ENCODE results near the gene TBCE.

DNA sequence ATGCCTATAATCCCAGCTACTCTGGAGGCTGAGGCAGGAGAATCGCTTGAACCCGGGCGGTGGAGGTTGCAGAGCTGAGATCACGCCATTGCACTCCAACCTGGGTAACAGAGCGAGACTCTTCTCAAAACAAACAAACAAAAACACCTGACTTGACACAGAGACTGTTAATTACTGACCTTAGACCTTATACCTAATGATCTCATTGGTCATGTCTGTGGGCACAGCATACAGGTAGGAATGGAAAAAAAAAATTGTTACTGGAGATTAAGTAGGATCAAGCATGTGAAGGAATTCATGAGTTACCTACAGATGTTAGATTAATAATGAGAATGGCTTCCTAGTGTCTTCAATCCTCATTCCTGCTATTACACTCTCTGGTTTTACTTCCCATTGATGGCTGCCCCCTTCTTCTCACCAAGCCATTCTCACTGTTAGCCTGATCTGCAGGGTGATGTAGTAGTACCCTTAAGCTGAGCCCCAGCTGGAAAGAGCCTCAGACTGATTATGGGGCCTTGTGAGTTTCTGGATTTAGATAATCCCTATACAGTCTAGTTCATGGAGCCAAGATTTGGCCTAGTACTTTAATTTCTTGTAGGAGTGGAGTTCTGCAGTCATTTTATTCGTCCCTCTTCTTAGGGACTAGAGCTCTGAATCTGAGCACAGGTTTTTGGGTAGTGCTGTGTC, 8.8 kb downstream of the TBCE start:
- TF ChIP-seq, protein P1, sequence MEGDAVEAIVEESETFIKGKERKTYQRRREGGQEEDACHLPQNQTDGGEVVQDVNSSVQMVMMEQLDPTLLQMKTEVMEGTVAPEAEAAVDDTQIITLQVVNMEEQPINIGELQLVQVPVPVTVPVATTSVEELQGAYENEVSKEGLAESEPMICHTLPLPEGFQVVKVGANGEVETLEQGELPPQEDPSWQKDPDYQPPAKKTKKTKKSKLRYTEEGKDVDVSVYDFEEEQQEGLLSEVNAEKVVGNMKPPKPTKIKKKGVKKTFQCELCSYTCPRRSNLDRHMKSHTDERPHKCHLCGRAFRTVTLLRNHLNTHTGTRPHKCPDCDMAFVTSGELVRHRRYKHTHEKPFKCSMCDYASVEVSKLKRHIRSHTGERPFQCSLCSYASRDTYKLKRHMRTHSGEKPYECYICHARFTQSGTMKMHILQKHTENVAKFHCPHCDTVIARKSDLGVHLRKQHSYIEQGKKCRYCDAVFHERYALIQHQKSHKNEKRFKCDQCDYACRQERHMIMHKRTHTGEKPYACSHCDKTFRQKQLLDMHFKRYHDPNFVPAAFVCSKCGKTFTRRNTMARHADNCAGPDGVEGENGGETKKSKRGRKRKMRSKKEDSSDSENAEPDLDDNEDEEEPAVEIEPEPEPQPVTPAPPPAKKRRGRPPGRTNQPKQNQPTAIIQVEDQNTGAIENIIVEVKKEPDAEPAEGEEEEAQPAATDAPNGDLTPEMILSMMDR (IDR thresholded peaks at IDR 0.05 in 4 of 5, conservative IDR thresholded peaks at IDR 0.05 in 1 of 5) = no peak
- TF ChIP-seq POLR2A (IDR thresholded peaks at IDR 0.05) = no peak

All from gastrocnemius medialis (tissue), 4 donors.